IPS DF 4.7 (cell line): ENCODE results near the gene FJX1.
"Not testable (repeated sequence)": the region's sequence is repeated elsewhere in the genome, so short reads cannot be mapped to it uniquely, and the experiment has no call there.

Experiments
- DNase-seq: peaks from one replicate; pipeline ENCODE4 v3.0.0-alpha.2; 2013; ENCODE audit warnings: low spot score; ENCODE audit errors: extremely low read depth

The FJX1 gene

DNA sequence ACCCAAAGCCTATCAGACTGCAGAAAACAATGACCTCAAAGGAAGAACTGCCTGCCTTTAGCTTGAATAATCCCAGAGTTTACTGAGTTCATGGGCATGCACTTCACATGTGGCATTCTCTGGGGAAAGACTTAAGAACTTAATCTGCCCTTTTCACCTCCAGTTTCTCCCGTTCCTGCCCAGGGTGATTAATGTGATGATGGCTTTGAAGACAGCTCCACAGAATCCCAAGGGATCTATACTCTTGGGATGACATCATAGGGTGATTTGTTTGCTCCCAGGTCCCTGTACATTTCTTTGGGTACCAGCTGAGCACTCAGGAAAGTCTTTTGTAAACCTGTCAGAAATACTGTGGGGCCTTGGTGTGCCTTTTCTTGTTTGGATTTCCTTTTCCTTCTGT lies 14.0 kb downstream of the FJX1 start:
- DNase-seq: no peak

DNA sequence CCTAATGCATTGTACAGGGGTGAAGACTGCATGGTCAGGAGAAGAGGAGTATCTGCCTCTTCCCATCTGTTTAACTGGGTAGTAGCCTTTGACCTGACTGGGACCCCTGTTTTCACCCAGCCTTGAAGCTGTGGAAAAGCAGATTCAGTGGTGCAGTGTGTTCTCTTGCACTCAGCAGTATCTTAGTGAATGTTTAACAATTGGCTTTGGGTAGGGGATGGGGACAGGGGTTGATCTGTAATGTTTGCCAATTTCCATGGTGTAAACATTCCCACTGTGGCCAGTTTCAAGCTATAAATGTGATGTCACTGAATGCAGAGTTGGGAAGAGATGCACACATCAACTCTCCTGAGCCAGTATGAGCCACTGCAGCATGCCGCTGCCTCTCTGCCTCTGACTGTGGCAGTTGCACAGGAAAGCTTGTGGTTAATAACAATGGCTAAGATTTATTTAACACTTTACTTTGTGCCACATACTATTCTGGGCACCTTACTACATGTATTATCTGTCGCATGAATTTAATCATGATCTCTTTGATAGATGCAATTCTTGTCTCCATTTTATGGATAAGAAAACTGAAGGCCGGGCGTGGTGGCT lies 15.7 kb downstream of the FJX1 start:
- no peak for DNase-seq

DNA sequence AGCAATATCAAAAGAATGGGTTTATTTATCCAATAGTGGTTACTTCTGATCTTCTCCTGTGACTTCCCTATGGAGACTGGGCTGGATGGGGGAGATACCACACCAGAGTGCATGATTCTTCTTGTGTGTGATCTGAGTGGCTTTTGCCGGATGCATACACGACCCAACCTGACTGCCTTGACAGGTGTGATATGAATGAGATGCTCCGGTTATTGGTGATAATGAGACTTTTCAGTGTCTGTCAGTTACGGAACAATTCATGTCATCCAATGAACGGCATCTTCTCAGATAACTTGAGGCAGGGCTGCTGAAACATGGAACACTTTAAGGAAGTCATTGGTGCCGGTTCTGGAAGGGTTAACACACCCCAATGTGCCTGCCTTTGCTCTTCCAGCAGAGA lies 17.7 kb downstream of the FJX1 start:
- DNase-seq: no peak

DNA sequence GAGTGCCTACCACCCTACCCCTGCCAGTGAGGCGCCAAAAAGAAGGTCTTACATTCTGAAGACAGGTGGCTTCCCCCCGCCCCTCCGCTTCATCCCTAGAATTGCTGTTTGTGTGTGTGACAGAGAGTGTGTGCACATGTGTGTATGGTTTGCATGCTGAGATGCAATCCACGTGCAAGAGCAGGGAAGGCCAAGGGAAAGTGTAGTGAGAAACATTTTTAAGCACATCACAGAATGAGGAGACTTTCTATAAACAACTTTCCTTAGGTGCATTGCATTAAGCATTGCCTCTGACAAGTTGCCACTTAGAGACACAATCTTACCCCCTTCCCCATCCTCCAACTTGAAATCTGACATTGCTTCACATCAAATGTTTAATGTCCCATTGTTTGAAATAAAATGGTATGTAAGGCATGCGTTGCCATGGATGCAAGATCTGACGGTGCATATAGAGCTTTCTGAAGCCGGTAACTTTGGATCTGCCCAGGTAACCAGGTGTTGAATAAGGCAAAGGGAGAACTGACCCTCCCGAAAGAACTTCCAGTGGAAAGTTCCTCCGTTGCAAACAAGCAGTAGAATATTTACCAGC lies 21.4 kb downstream of the FJX1 start:
- DNase-seq: no peak

DNA sequence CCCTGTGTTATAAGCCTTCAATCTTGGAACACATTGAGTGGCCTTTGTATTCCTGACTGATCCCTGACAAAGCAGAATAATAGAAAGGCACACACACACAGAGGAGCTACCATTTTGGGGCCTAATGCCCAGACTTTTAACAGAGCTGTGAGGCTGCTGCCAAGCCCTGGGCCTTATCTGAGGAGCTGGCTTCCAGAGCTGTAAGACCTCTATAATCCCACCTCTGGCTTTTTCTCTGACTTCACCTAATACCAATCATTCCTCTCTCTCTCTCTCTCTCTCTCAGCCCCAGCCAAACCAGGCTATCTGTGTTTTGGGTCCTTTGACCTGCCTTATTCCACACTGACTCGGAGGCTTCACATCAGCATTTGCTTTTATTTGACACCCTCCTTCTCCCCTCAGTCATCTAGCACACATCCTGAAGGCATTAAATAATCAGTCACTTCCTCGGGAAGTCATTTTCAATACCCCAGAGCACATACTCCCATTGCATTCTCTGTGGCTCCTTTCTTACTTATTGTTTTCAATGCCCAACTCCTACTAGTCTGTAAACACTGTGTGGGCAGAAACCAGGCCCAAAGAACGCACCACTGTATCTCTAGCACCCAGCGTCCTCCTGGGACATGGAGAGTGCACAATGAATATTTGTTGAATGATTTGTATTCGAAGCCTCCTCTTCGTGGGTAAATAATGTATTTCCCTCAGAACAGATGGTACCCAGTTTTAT lies 23.1 kb downstream of the FJX1 start:
- DNase-seq: no peak

DNA sequence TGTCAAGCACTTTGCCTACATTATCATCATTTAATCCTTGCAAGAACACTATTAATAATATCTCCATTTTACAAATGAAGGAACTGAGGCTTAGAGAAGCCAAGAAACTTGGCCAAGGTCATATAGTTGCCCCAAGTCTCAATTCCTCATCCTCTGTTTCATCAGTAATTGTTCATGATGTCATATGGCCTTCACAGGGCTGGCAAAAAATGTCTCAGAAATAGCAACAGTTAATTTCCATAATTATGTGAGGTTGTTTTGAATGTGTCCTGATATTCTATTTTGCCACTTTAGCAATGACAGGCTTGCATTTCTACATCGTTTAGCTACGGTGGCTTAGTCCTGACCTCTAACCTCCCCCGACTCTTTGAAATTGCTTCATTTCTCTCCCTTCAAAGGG lies 23.7 kb downstream of the FJX1 start:
- DNase-seq: no peak

DNA sequence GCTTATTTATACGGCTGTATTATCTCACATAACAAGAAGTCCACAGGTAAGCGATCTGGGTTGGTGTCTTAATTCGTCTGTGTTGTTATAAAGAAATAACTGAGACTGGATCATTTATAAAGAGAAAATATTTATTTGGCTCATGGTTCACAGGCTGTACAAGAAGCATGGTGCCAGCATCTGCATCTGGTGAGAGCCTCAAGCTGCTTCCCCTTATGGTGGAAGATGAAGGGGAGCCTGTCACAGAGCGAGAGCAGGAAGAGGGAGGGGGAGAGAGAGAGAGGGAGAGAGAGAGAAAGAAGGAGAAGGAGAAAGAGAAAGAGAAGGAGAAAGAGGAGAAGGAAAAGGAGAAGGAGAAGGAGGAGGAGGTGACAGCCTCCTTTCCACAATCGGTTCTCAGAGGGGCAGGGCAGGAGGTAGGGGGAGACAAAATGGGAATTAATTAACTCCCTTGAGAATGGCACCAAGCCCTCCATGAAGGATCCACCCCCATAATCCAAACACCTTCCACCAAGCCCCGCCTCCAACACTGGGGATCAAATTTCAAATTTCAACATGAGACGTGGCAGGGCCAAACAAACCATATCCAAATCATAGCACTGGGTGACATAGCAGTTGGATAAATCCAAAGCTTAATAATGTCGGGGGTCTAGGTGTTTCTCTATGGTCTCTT lies 29.3 kb downstream of the FJX1 start:
- no peak for DNase-seq

DNA sequence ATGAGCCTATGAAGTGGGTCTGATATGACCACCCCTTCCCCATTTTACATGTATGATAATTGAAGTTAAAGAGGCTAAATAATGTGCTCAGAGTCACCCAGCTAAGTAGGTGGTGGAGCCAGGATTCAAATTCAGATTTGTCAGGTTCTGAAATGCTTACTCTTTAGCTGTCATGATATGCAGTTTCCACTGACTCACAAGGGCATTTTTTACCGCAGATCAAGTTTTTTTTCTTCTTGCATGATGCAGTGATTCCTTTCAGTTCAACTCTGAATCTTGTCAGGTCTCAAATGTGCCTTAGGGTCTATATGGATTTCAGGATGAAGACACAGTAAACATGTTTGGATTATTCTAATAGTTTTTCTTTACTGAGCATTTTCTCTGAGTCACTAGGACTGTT lies 31.7 kb downstream of the FJX1 start:
- DNase-seq: no peak

DNA sequence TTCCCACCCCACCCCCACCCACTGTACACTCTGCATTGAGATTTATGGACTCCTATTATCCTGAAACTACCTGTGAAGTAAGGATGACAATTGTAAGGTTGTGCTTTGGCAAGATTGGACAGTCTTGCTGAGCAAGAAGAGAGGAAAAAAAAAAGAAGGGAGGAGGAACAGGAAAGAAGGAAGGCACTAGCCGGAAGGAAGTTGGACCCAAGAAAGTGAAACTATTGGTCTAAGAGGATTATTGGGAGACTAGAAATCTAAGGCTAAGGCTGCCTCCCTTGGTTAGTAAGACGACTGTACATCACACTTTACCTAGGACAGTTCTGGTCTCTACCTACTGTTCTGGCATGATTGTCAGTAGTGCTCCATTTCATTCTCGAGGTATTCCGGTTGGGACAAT lies 32.2 kb downstream of the FJX1 start:
- no peak for DNase-seq

DNA sequence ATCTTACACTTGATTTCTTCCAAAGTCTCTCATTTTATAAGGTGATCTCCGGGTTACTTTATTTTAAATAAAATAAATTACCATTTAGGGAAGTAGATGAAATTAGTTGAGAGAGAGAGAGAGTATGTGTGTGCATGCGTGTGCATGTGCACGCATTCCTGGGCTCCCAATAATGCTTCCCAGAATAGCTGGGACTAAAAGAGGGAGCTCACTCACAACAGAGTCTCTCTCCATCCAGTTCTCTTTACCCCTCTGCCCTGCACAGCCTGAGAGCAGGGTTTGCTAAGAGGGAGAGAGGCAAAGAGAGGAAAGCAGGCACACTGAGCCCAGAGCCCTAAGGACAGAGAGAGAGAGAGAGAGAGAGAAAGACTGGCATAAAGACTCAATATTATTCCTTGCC lies 33.0 kb downstream of the FJX1 start:
- DNase-seq: no peak

DNA sequence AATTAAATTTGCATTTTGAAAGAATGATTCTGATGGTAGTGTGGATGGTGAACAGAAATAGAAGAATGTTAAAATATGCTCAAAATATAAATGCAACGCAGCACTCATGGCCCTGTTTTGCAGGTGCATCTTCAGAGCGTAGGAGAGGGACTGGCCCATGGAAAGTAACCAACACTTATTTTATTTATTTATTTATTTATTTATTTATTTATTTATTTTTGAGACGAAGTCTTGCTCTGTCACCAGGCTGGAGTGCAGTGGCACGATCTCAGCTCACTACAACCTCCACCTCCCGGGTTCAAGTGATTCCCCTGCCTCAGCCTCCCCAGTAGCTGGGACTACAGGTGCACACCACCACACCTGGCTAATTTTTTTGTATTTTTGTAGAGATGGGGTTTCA lies 34.5 kb downstream of the FJX1 start:
- DNase-seq: not testable (repeated sequence)

DNA sequence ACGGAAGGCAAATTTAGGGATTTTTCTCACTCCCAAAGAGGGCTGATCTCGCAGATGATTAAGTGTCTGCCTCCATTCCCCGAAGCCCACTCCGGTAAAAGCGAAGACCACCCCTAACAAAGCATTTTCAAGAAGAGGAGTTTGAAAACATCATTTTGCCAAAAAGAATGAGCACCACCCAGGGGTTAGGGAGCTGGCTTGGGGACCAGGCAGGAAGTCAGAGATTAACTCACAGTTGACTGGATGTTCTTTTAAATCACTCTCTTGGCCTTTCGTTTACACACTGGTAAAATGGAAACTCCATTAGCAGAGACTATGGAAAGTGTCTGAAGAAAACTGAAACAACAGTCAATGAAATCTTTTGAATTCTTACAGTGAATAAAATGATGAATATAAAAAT lies 36.5 kb downstream of the FJX1 start:
- DNase-seq: no peak

DNA sequence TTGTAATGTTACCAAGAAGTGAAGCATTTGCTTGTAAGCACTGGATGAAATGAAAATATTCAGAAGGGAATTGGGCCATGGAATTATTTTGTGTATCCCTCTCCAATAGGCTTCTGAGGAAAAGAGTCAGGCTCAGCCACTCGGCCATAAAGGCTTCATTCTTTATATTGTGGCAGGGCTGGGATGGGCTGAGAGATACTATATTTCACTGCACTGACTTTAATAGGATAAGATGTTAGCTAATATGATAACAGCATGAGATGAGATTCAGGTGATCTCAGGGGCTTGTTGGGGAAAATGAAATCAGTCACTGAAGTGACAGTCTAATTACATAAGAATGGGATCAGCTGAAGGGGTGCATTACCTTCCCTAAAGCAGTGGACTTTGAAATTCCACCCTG lies 37.0 kb downstream of the FJX1 start:
- DNase-seq: no peak

DNA sequence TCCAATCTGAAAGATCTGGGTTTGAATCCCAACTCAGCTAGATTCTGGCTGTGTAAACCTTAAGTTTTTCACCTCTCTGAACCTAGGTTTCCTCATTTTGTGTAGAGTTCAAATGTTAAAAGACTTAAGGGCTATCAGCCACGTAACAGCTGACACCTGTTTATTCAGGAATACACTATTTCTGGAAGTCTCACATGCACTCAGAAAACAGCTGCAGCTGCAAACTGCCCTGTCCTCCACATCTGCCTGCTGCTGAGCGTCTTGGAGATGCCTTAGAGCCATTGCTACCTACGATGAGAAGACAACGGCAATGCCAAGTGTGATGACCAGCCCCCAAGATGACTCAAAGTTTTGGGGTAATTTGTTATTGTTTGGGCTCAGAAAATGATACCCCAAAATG lies 37.6 kb downstream of the FJX1 start:
- DNase-seq: no peak

DNA sequence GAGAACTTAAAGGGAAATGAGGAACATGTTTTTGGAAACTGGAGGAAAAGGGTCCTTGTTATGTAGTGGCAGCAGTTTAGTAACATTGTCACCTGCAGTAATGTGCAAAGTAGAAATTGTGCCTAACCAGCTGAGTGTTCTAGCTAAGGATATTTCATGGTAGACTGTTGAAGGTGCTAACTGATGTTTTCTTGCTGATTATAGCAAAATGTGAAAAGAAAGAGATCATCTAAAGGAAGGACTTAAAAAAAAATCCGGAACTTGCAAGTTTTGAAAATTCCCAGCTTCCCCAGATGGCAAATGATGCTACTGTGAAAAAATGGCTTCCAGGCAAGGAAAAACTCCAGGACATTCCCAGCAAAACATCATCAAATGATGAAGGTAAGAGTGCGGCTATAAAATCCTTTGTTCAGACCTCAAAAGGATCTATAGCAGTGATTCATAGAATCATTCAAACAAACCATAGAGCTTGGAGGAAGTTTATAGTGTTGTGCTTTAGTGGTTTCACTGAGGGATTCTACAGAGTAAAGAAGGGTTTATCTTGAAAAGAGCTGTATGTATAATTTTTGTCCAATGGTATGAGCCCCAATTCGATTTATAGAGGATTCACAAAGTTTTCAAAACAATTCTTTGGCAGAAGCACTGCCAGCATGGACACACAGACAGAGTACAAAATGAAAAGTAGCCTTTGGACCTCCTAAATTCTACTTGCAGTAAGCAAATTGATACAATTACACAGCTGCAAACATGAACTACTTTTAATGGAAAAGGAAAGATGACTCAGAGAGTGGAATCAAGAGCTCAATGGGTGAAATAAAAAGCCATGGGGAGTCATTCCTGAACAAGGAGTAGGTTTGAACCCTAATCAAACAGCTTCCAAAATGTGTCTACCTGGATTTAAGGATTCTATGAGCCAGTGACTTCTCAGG lies 40.0 kb downstream of the FJX1 start:
- DNase-seq: no peak

DNA sequence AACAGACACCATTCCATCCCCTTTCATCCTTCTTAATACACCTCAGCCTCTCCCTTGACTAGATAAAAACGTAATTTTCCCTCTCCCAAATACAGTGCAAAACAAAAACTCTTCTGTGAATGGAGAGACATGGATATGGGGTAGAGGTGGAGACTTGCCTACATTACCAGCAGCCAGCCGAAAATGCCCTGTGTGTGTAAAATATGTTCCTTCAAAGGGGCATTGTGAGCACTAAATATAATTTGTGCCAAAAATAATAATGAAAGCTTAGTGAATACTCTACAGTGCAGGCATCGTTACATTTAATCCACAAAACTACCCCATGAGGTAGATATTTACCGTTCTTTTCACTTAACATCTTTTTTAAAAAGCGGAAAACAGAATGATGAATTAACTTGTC lies 43.3 kb downstream of the FJX1 start:
- no peak for DNase-seq

DNA sequence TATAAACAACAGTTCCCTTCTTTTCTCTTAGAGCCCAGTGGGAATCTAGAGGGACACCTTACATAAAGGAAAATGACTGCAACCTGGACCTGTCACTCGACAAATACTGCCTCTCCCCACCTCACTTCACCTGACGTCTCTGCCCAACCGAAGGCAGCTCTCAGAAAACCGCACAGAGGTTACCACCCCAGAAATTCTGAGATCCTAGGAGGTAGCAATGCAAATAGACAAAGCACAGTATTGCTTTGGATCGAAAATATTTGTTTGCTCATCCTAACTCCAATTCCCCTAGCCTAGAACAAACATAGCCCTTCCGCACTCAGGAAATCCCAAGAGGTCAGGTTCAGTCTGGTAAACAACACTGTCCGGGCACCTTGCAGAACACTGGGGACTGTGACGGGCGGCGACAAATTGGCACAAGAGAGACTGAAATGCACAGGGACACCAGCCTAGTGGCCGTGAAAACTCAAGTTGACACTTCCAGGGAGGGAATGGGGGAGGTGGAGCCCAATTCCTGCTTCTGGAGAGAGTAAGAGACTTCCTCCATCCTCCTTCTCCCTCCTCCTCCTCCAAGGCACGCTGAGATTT lies 43.9 kb downstream of the FJX1 start:
- DNase-seq: no peak

DNA sequence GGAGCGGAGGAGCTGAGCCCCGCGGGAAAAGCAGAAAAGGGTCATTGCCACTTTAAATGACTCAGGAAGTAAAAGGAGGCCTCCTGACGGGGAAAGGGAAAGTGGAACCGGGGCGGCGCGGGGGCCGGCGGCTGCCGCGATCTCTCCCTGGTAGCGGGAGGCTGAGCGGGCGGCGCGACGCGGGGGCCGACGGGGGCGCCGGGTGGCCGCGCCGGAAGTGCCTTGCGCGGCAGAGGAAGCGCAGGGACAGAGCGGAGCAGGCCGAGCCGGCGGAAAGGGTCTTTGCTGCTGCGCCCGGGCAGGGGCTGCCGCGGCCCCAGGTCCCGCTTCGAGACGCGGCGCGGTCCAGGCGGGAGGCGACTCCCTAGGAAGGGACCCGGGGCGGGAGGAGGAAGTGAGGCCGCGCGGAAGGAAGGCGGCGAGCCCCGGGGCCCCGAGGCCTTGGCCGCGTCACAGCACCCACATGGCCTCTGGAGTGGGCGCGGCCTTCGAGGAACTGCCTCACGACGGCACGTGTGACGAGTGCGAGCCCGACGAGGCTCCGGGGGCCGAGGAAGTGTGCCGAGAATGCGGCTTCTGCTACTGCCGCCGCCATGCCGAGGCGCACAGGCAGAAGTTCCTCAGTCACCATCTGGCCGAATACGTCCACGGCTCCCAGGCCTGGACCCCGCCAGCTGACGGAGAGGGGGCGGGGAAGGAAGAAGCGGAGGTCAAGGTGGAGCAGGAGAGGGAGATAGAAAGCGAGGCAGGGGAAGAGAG lies 44.6 kb downstream of the FJX1 start, which contains the start of gene TRIM44:
TRIM44 (plus strand) TSS at position 127 of the 759 bp plus-strand sequence; CDS start at position 464, 337 bp downstream.
- no peak for DNase-seq

DNA sequence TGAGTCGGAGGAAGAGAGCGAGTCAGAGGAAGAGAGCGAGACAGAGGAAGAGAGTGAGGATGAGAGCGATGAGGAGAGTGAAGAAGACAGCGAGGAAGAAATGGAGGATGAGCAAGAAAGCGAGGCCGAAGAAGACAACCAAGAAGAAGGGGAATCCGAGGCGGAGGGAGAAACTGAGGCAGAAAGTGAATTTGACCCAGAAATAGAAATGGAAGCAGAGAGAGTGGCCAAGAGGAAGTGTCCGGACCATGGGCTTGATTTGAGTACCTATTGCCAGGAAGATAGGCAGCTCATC lies 45.1 kb downstream of the FJX1 start:
- DNase-seq: no peak

DNA sequence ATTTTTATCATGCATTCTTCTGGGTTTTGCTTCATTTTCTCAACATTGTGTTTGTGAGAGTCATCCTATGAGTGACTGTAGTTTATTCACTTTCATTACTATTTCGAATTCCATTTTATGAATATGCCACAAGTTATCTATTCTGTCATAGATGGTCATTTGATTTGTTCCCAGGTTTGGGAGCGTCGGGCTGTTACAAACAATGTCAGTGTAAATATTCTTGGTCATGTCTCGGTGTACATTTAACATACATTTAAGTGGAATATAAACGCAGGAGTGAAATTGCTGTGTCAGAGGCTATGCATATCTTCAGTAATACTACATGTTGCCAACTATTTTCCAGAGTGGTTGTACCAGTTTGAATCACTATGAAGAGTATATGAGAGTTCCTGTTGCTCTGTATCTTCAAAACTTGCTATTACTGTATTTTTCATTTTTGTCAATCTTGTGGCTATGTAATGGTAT lies 46.7 kb downstream of the FJX1 start:
- no peak for DNase-seq
